B cell (primary cell): ENCODE data around the gene RBMS3.

Experiments used
- CTCF ChIP-seq: fragments of 200-600 bp; IDR thresholded peaks from one replicate; pipeline ENCODE4 v1.8.0; 2022; ENCODE audit warnings: antibody characterized with exemption, mild to moderate bottlenecking
- EZH2 ChIP-seq: IDR thresholded peaks from 2 replicates; pipeline ENCODE4 v1.6.1; 2012; ENCODE audit warnings: borderline replicate concordance, low read depth, mild to moderate bottlenecking, moderate library complexity, low read length; ENCODE audit not compliant: insufficient read depth, poor library complexity, severe bottlenecking

- TF ChIP-seq CTCF, result no peak
- no peak for TF ChIP-seq EZH2
Measured at GRCh38 chr3:29297998-29298397, 17.1 kb downstream of the RBMS3 start.
